Measurements from ENCODE around the gene LRRC72. TPM values are rescaled to one million over a fixed set of nuclear protein-coding genes. Genes with fewer than 3 reads are reported as not detected.
"Not testable (repeated sequence)": the region's sequence is repeated elsewhere in the genome, so short reads cannot be mapped to it uniquely, and the experiment has no call there.

The LRRC72 gene
- total RNA-seq, result not detected in 2 replicates

DNA sequence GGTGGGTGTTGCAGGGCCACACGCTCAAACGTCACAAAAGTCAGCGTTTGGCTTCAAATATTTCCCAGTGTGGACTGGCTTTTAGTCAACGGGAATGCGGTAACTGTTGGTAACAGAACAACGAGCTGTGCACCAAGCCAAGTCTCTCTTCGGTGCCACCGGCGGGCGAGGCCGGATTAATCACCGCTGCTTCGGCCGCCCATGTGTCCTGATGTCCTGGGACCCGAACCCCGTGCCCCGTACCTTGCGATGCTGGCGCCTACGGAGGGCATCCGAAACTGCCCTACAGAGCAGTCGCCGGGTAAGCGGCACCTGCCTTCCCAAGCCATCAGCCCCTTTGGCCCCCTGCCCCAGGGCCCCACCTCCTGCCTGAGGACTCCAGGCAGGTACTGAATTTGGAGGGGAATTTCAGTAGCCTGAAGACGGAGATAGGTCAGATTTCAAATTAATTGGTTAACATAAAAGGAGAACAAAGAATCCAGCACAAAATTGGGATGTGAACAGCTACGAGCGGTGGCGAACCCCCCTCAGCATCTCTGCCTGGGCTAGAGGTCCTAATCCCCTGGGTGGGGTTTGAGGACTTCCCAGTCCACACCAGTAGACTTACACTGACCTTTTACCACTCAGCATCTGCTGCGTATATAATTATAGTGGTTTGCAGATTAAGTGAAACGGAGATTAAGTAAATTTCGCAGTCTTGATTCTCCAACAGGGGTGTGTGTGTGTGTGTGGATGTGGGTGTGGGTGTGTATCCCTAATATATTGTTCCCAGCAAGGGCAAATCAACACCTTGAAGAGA, at the start of gene LRRC72:
TSS of gene LRRC72 (plus strand) at position 84 of the 799 bp plus-strand sequence. CDS start at position 212, 128 bp downstream.
- H3K9me3 Mint-ChIP-seq, result no peaks in the 10 kb centered on the region
- no peak for DNase-seq (ENCODE audit: low spot score)
- H3K4me1 Mint-ChIP-seq (ENCODE audit: low read depth), result no peaks in the 10 kb centered on the region
- H3K4me3 Mint-ChIP-seq, result no peak within 1 kb of the TSS
- no peak within 1 kb of the TSS for H3K27ac Mint-ChIP-seq
- H3K27me3 Mint-ChIP-seq (ENCODE audit: insufficient read depth), result no peaks in the 10 kb centered on the region
- H3K36me3 Mint-ChIP-seq (ENCODE audit: low read depth), result no peaks in the 10 kb centered on the region
- intact Hi-C loops (cut with micrococcal nuclease), result no loop called here

DNA sequence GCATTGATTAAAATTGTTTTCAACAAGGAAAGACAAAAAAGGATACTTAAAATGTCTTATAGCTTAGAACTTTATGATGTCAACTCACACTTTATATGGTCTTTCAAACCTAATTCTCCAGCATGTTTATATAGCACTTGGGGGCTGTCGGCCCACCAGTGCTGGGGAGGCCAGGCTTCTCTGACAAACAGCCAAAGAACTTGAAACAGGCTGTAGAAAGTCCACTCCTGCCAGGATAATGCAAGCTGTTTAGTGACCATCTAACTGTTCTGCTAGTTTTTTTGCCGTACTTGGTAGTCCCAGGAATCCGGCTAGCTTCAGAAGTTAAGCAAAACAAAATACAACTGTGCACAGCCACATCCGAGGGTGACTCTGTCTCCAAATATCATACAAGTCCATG, 47.5 kb upstream of the LRRC72 start:
- no peaks in the 10 kb centered on the region for H3K9me3 Mint-ChIP-seq
- intact Hi-C loops (cut with micrococcal nuclease), result no loop called here
- H3K4me1 Mint-ChIP-seq (ENCODE audit: low read depth), result no peaks in the 10 kb centered on the region
- H3K27ac Mint-ChIP-seq, result no peak overlapping the region
- DNase-seq (ENCODE audit: low spot score), result no peak
- no peaks in the 10 kb centered on the region for H3K36me3 Mint-ChIP-seq (ENCODE audit: low read depth)
- H3K4me3 Mint-ChIP-seq, result no peak overlapping the region
- H3K27me3 Mint-ChIP-seq (ENCODE audit: insufficient read depth), result peaks cover 4% of the 10 kb centered on the region

DNA sequence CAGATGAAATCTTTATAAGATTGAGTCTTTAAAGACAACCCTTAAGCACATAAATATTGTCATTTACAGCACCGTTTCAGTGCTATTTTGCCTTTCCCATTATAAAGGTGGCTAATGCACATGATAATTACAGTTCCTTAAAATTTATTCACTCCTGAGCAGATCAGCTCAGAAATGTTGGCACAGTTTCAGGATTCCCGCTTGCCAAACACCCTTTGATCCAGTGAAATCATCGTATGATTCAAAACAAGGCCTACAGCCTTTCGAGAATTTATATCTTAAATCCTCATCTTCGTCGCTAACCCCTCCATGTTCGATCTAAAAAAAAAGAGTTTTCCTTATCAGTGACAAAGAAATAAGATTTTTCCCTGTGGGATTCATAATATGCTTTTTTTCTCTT, 47.0 kb upstream of the LRRC72 start:
- Mint-ChIP-seq H3K36me3 (ENCODE audit: low read depth) (no peaks in the 10 kb centered on the region), H3K27ac (no peak overlapping the region), H3K27me3 (ENCODE audit: insufficient read depth) (peaks cover 4% of the 10 kb centered on the region), H3K4me3 (no peak overlapping the region), H3K9me3 (no peaks in the 10 kb centered on the region), H3K4me1 (ENCODE audit: low read depth) (no peaks in the 10 kb centered on the region)
- intact Hi-C loops (cut with micrococcal nuclease), result no loop called here
- no peak for DNase-seq (ENCODE audit: low spot score)

DNA sequence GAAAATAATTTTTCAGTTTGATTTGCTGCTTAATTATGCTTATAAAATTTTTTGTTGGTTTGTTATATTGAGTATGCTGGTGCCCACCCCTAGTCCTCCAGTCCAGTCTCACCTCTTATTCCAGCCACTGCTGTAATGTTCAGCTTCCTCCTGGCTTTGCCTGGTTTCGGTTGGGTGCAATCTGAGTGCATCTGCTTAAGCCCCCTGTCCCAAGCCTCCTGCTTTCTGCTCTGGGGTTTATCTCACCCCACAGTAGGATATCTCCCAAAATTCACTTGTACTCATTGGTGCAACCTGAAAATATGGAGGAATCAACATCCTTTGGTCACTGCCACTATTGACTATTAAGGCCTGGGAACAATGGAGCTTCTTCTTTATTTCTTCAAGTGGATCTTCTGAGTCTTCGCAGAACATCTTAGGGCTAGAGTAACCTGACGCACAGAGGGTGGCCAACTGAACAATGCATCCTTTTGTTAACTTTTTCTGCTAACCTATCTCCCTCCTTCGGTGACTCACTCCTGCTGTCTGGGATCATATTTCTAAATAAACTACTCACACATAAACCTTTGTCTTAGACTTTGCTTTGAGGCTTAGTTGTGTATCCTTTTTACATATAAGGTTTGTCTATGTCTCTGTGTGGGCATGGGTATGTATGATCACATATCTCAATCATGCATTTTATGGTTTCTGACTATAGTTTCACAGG, 42.0 kb upstream of the LRRC72 start:
- H3K9me3 Mint-ChIP-seq, result no peaks in the 10 kb centered on the region
- no peak for DNase-seq (ENCODE audit: low spot score)
- peaks cover 2% of the 10 kb centered on the region for H3K27me3 Mint-ChIP-seq (ENCODE audit: insufficient read depth)
- no peaks in the 10 kb centered on the region for H3K36me3 Mint-ChIP-seq (ENCODE audit: low read depth)
- H3K27ac Mint-ChIP-seq, result no peak overlapping the region
- no peaks in the 10 kb centered on the region for H3K4me1 Mint-ChIP-seq (ENCODE audit: low read depth)
- intact Hi-C loops (cut with micrococcal nuclease), result no loop called here
- no peak overlapping the region for H3K4me3 Mint-ChIP-seq

DNA sequence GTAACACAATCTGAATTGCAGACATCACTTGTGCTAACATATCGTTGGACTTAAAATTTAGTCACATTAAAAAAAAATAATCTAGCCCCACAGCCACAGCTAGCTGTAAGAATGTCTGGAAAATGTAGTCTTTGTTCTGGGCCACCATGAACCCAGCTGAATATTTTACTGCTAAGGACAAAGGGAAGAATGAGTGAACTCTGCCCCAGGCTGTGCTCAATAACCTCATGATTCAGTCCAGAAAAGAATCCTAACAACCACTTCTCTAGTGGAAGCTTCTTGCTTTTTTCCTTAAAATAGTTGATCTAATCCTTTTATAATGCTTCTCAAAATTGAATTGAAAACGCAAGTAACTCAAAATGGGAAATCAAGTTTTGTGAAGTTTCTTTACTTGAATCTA, 35.5 kb upstream of the LRRC72 start:
- no peak for DNase-seq (ENCODE audit: low spot score)
- intact Hi-C loops (cut with micrococcal nuclease), result no loop called here
- H3K27ac Mint-ChIP-seq, result no peak overlapping the region
- H3K4me1 Mint-ChIP-seq (ENCODE audit: low read depth), result peaks cover 8% of the 10 kb centered on the region
- no peaks in the 10 kb centered on the region for H3K36me3 Mint-ChIP-seq (ENCODE audit: low read depth)
- H3K9me3 Mint-ChIP-seq, result no peaks in the 10 kb centered on the region
- no peaks in the 10 kb centered on the region for H3K27me3 Mint-ChIP-seq (ENCODE audit: insufficient read depth)
- no peak overlapping the region for H3K4me3 Mint-ChIP-seq

DNA sequence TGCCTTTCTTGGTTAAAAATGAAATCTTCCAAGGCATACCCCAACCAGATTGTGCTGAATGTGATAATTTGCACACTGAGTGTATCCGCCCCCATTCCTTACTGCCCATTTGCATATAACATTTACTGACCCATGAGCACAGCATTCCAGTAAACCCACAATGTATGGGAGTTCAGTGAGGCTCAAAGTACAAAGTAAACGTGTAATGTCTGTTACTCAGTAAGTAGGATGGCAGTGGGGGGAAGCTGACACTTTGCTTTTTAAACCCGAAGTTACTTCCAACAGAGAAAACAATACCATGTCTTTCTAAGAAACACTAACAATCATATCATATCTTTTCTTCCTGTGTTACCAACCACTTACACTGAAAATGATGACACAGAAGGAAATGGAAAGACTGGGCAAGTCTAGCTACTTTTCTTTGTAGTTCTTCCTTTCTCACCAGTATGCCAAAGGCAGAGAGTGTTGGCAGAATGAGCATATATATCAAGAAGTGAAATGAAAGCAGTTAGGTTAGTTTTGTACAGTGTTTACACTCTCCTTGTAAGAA, 34.0 kb upstream of the LRRC72 start:
- no peaks in the 10 kb centered on the region for H3K9me3 Mint-ChIP-seq
- H3K36me3 Mint-ChIP-seq (ENCODE audit: low read depth), result no peaks in the 10 kb centered on the region
- H3K27me3 Mint-ChIP-seq (ENCODE audit: insufficient read depth), result peaks cover 2% of the 10 kb centered on the region
- H3K4me1 Mint-ChIP-seq (ENCODE audit: low read depth), result peaks cover 8% of the 10 kb centered on the region
- DNase-seq (ENCODE audit: low spot score), result no peak
- no peak overlapping the region for H3K4me3 Mint-ChIP-seq
- intact Hi-C loops (cut with micrococcal nuclease), result no loop called here
- no peak overlapping the region for H3K27ac Mint-ChIP-seq

DNA sequence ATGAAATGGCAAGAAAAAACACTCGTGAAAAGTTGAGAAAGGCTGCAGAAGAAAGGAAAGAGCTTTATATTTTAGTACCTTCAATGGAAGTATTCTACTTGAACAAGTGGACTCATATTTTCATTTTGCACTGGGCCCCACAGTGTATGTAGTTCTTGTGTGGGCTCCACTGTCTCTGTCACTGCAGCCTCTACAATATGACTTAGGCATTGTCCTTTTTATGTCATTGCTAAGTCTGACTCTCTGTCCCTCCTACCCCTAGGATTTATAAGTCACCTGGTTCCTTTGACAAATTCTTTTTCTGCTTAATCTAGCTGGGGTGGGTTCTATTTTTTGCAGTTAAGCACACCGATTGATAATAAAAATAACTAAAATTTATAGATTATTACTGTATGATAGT, 33.4 kb upstream of the LRRC72 start:
- intact Hi-C loops (cut with micrococcal nuclease), result no loop called here
- Mint-ChIP-seq H3K4me1 (ENCODE audit: low read depth) (peaks cover 8% of the 10 kb centered on the region), H3K36me3 (ENCODE audit: low read depth) (no peaks in the 10 kb centered on the region), H3K9me3 (no peaks in the 10 kb centered on the region), H3K27ac (no peak overlapping the region), H3K27me3 (ENCODE audit: insufficient read depth) (peaks cover 2% of the 10 kb centered on the region), H3K4me3 (no peak overlapping the region)
- no peak for DNase-seq (ENCODE audit: low spot score)

DNA sequence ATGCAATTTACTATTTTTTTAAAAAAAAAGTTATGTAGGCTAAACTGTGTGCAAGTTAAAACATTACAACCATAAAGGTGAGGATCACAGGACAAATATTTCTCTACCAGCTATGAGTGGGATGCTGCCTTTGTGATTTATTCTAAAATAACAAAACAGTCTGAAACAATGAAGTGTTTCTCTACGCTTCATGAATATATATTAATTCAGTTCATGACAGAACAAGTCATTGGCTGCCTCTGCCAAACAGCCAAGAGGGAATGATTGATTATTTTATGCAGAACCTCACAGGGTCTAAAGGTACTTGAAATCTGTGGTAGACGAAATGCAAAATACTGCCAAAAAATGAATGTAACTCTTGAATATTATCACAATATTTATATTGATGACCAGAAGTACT, 32.1 kb upstream of the LRRC72 start:
- H3K4me3 Mint-ChIP-seq, result no peak overlapping the region
- no peak overlapping the region for H3K27ac Mint-ChIP-seq
- H3K36me3 Mint-ChIP-seq (ENCODE audit: low read depth), result no peaks in the 10 kb centered on the region
- intact Hi-C loops (cut with micrococcal nuclease), result no loop called here
- peaks cover 2% of the 10 kb centered on the region for H3K27me3 Mint-ChIP-seq (ENCODE audit: insufficient read depth)
- peaks cover 8% of the 10 kb centered on the region for H3K4me1 Mint-ChIP-seq (ENCODE audit: low read depth)
- DNase-seq (ENCODE audit: low spot score), result no peak
- no peaks in the 10 kb centered on the region for H3K9me3 Mint-ChIP-seq

DNA sequence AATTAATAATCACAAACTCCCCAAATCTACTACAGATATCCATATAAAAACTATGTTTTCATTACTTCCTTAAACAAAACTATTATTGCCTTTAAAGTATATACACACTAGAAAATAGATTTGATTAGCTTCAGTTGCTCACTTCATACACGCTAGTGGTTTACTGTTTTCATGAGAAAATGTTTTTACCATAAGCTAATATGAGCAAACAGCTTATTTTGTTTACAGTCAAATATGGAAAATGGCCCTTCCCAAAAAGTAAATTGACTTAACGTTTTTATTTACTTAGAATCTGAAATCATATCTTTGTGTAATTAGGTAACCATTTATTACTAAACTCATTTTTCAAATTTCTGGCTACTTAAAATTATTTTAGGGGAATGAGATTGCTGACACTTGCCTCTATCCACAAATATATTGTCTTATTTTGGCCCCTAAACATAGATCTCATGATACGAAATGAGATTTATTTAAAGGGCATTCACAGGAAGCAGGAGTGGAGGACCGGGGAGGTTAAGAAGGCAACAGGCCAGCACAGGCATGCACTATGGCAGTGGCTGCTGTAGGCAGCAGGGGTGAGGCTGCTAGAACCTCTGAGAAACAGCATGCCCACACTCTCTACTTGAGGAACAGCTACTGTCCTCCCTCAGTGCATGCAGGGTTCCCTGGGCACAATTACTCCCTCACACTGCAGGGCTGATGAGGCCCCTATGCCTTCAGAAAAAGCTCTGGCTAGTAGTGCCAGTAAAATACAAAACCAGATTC, 31.5 kb upstream of the LRRC72 start:
- H3K27me3 Mint-ChIP-seq (ENCODE audit: insufficient read depth), result peaks cover 2% of the 10 kb centered on the region
- intact Hi-C loops (cut with micrococcal nuclease), result no loop called here

DNA sequence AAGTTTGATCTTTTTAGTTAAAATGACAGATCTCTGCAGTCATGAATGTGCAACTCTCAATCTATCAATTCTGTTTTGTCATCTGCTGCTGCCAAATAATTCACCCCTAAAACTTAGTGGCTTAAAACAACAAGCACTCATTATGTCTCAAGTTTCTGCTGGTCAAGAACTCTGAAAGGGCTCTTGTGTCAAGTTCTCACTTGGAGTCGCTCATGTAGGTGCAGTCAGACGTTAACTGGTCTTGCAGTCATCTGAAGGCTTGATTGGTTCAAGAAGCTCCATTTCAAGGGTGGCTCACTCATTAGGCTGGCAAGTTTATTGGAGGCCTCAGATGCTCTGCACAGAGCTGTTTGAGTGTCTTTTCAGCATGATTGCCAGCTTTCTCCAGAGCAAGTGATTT, 28.5 kb upstream of the LRRC72 start:
- Mint-ChIP-seq H3K27me3 (ENCODE audit: insufficient read depth) (peaks cover 2% of the 10 kb centered on the region), H3K27ac (no peak overlapping the region), H3K4me3 (no peak overlapping the region), H3K36me3 (ENCODE audit: low read depth) (no peaks in the 10 kb centered on the region), H3K9me3 (no peaks in the 10 kb centered on the region), H3K4me1 (ENCODE audit: low read depth) (no peaks in the 10 kb centered on the region)
- DNase-seq (ENCODE audit: low spot score), result no peak
- intact Hi-C loops (cut with micrococcal nuclease), result no loop called here

More for the DNA sequence above, 31.5 kb upstream of the LRRC72 start:
- Mint-ChIP-seq H3K9me3 (no peaks in the 10 kb centered on the region), H3K27ac (no peak overlapping the region), H3K36me3 (ENCODE audit: low read depth) (no peaks in the 10 kb centered on the region), H3K4me3 (no peak overlapping the region), H3K4me1 (ENCODE audit: low read depth) (peaks cover 8% of the 10 kb centered on the region)
- DNase-seq (ENCODE audit: low spot score), result no peak

DNA sequence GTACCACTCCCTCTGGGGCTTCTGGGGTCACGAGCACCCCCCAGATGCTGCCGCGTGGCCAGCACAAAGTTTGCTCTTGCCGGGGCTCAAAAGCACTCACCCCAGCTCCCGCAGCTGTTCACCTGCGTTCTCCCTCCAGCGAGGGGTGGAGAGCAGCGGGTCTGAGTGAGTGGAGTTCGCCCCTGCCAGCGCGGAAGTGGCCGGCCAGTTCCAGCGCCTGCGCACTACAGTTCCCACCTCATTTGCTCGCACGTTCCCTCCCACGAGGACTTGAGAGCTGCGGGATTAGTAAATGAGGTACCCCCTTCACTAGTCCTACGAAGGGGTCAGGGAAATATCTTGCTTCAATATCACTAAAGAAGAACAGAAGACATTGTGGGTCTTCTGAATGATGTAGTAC, 24.3 kb upstream of the LRRC72 start:
- intact Hi-C loops (cut with micrococcal nuclease), result no loop called here
- H3K36me3 Mint-ChIP-seq (ENCODE audit: low read depth), result no peaks in the 10 kb centered on the region
- no peak overlapping the region for H3K27ac Mint-ChIP-seq
- no peaks in the 10 kb centered on the region for H3K4me1 Mint-ChIP-seq (ENCODE audit: low read depth)
- DNase-seq (ENCODE audit: low spot score), result no peak
- H3K4me3 Mint-ChIP-seq, result no peak overlapping the region
- H3K9me3 Mint-ChIP-seq, result no peaks in the 10 kb centered on the region
- peaks cover under 1% of the 10 kb centered on the region for H3K27me3 Mint-ChIP-seq (ENCODE audit: insufficient read depth)

DNA sequence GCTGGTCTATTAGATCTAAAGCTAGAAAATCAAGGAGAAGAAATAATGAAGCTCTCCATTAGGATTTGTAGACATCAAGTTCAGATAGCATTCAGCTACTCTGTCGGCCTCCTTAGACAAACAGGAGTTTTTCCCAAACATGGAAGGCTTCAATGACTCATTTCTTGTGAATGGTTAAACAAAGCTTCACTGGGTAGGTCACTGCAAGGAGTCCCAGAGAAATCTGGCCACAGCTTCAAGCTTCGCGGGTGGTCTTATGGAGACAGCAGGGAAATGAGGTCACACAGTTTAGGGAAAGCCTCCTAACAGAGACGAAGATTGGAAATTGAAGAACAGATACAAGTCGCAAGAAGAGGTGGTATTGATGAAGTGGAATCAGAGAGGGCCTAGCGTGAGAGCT, 22.6 kb upstream of the LRRC72 start:
- no peaks in the 10 kb centered on the region for H3K4me1 Mint-ChIP-seq (ENCODE audit: low read depth)
- H3K9me3 Mint-ChIP-seq, result no peaks in the 10 kb centered on the region
- no peaks in the 10 kb centered on the region for H3K36me3 Mint-ChIP-seq (ENCODE audit: low read depth)
- H3K27me3 Mint-ChIP-seq (ENCODE audit: insufficient read depth), result no peaks in the 10 kb centered on the region
- H3K27ac Mint-ChIP-seq, result no peak overlapping the region
- no peak overlapping the region for H3K4me3 Mint-ChIP-seq
- intact Hi-C loops (cut with micrococcal nuclease), result no loop called here
- DNase-seq (ENCODE audit: low spot score), result no peak

DNA sequence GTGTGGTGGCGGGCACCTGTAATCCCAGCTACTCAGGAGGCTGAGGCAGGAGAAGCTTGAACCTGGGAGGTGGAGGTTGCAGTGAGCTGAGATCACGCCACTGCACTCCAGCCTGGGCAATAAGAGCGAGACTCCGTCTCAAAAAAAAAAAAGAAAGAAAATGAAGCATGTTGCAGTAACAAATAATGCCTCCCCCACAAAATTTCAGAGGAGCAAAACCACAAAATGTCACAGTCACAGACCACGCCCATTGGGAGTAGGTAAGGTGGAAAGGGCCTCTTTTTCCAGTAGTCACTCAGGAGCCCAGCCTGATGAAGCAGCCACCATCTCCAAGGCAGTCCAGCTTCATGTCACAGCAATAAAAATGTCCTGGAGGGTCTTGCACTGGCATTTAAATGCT, 20.2 kb upstream of the LRRC72 start:
- H3K4me1 Mint-ChIP-seq (ENCODE audit: low read depth); H3K9me3 Mint-ChIP-seq; H3K36me3 Mint-ChIP-seq (ENCODE audit: low read depth); H3K27ac Mint-ChIP-seq; H3K27me3 Mint-ChIP-seq (ENCODE audit: insufficient read depth); H3K4me3 Mint-ChIP-seq; DNase-seq (ENCODE audit: low spot score); intact Hi-C loops (cut with micrococcal nuclease): not testable (repeated sequence)
